Stimulated activated naive CD4-positive, alpha-beta T cell treated with Interleukin-2 at 50 U/mL for 16 hours (primary cell): ENCODE results near the gene SLAMF1.

Experiments used
- DNase-seq: peaks from one replicate; lab custom pipeline; 2025; lab: John Stamatoyannopoulos, UW

Gene SLAMF1

DNA sequence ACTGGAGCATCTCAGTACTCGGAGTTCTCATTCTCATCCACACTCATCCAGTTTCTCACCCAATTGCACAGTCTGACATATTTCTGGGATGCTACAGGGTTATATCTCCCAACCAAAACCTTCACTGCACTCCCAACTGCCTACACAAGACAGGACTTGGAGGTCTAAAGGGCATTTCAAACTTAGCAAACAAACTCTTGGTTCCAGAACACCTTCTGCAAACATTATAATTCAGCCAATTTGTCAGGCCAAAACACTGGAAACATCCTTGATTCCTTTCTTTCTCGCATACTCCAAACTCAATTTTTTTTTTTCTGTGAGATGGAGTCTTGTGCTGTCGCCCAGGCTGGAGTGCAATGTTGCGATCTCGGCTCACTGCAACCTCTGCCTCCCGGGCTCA, 7.9 kb downstream of the SLAMF1 start:
- no peak for DNase-seq

DNA sequence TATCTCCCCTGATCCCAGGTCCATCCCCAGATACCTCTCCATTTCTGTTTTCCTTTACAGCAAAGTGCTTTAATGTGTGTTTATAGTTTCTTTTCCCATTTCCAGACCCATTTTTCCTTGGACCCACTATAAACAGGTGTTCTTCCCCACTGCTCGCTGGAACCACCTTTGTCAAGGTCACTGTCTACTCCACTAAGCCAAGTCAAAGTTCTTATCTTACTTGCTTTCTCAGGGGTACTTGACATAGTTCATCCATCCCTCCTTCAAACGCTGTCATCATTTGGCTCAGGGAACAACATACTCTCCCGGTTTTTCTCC, 8.3 kb downstream of the SLAMF1 start:
- no peak for DNase-seq

DNA sequence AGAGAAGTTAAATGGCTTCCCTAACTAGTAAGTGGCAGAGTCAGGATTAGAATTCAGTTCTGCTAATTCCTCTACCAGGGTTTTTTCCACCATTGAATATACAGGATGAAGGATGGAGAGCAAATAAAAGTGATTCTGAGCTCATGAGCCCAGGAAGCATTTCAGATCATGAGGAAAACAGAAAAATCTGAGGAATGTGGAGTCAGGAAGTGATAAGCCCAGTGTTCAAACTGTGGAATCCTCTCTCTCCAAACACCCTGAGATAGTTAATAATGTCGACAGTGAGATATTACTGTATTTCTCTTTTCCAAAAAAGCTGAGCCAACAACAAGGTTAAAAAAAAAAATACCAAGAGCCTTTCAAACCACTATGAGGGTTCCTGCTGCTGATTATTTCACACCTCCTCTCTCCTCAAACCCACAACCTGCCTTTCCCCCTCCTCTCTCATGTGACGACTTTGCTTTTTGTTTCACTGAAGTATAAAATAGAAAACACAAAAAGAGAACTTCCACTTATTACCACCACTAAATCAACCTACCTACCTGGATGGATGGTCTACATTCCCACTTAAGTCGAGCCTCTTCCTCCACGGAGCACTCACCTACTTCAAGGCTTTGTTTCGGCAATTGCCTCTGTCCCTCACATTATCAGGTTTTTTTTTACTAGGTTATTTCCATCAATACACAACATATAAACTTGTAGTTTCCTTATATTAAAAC, 8.9 kb downstream of the SLAMF1 start:
- DNase-seq: peak; percentile 54

DNA sequence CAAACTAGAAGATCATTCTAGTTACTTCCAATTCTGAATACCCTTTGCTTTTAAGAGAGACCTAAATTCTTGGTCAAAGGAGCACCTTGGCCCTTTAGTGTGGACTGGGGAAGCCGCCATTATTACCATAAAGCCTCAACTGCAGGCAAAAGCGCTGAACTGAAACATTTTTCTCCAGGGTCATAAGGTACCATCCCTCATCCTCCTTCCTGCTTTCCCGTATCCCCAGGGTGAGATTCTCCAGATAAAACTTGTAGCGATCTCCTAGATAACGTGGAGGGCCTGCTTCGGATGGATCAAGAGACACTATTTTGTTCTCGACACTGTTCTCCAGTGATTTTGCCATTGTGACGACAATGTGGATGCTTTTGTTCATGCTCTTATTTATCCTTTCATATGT, 9.8 kb downstream of the SLAMF1 start:
- DNase-seq: no peak

DNA sequence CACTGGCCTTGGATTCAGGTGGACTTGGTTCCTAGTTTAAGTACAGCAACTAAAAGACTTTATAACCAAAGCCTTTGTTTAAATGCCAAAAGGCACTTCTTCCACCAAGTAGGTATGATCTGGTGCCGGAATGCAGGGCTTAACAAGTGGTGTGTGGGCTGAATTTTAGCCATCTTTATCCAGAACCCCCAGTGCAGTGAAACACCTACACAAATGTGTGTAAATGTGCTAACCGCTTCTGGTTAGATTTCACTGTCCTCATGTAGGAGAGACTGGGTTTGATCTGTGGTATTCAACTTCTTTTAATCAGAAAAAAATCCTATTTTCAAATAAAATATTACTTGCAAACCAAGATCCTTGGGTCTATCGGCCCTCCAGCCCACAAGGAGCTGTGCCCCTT, 10.3 kb downstream of the SLAMF1 start:
- DNase-seq: no peak

DNA sequence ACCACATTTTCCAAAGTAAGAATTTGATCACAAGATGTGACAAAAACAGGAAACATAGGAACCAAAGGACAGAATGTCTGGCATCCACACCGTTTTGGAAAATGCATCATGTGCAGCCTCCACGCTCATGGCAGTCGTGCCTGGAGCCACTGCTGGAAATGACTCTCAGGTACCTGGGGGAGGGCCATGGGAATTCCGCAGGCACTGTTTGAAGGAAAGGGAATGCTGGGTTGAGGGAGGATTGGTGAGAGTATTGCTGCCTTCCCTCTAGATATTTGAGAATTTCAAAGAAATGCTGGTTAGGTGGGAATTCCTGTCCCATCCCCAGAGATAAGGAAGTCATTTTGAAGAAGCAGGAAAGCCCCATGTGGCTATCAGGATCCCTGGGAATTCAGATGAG, 10.8 kb downstream of the SLAMF1 start:
- DNase-seq: no peak

DNA sequence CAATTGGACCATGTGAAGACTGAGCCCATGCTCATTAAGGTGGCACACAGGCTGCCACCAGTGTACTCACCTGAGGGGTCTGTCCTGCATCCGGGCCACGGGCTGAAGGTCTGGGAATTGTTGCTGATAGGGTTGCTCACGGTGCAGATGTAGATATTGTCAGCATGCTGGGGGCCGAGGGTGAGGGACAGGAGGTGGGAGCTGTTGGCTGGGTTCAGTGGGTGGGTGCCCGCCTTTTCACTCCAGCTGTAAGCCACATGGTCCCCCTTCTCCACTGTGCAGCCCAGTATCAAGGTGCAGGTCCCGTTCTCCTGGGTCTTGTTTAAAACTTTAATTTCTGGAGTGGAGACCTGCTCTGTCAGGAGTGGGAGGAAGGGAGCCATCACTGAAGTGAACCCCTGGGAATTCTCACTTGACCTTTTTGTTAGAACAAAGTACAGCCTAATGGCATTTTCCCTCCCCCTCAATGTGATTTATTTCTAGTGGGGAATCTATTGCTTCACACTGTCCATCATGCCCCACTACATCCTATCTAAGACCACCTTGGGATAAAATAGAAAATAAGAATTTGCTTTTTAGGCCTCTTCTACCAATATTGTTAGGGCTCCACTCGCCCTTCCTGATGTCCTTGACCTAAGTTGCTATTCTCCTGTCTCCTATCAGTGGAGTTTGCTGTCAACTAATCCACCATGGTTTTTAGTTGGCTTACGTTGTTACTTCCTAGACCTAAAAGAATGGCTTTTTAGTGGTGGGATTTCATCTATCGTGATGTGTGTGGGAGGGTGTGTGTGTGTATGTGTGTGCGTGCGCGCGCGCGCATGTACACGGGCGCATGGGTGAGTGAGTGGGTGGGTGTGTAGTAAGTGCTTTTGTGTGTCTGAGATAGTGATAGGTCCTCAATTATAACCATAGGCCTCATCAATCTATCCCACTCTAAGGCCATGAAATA, 12.0 kb downstream of the SLAMF1 start:
- no peak for DNase-seq

DNA sequence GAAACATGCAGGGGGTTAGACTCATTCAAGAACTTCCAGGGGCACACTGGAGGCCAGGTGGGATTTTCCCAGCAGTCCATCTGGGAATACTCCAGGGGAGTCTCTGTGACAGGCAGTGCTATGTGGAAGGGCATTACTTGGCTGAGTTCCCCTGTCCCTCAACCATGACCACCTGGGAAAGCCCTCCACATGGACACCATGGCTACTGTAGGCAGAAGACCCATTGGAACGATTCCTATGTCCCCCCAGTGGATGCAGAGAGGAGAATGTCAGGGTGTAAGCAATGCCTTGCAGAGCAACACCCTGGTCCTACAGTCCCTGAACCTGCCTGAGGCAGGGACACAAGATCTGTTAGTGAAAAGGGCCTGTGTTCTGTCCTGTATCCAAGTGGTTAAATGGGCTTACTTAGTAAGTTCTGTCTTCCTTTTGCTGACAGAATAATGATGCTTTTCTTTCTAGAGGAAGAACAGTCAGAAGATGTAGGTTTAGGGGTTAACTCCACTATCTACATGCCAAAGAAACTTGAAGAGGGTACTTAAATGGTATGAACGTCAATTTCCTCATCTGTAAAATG, 13.4 kb downstream of the SLAMF1 start:
- DNase-seq: no peak

DNA sequence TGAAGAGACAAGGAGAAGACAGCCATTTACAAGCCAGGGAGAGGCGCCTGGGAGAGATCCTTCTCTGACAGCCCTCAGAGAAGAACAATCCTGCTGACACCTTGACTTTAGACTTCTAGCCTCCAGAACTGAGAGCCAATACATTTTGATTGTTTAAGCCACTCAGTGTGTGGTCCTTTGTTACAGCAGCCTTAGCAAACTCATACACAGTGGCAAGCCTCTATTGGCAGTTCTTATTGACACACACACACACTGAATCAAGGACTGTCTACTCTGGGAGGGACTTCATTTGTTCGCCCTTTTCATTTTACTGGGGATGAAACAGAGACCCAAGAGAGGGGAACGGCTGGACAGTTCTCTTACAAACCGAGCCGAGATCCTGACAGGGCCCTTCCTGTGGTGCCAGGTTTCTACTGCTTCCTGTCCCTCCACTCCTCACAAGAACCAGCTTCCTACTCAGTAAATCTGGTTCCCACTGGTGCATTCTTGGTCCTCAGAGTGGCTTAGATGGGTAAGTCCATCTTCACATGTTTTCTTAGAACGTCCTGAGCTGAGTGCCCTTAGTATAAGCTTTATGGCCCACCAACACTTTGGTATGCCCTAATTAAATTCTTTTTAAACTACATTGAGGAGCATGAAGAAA, 14.7 kb downstream of the SLAMF1 start:
- no peak for DNase-seq

DNA sequence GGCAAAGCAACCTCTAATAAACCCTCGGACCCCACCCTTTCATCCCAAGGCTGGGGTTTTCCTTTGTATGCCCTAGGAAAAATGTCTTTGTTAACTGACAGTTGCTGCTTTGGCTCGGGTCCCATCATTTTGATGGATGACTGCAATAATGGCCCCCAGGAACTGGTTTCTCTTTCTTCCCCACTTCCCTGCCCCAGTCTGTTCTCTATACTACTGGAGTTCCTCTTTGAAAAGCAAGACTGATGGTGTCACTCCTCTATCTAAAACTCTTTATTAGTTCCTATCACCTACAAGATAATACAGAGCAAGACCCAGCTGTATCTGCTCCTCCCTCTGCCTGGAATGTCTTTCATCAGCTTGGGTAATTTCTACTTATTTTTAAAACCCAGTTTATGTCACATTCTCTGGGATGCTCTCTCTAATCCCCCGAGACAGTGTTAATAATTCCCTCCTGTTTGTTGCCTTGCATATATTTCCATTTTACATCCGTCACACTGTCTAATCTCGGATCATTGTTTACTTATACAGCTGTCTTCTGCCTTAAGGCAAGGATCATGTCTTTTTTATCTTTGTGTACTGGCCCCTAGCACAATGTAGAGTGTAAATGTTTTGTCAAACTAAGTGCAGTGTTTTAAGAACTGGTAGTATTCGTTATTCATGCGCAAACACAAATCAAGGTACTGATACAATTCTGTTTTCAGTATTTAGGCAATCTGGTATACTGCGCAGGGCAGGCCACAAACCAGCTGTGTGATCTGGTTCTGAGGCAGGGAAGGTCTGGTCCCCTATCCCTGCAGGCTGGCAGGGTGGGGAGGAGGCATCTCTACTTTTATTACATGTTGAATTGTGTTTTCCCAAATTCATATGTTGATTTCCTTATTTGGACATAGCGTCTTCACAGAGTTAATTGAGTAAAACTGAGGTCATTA, 16.1 kb downstream of the SLAMF1 start:
- DNase-seq: no peak

DNA sequence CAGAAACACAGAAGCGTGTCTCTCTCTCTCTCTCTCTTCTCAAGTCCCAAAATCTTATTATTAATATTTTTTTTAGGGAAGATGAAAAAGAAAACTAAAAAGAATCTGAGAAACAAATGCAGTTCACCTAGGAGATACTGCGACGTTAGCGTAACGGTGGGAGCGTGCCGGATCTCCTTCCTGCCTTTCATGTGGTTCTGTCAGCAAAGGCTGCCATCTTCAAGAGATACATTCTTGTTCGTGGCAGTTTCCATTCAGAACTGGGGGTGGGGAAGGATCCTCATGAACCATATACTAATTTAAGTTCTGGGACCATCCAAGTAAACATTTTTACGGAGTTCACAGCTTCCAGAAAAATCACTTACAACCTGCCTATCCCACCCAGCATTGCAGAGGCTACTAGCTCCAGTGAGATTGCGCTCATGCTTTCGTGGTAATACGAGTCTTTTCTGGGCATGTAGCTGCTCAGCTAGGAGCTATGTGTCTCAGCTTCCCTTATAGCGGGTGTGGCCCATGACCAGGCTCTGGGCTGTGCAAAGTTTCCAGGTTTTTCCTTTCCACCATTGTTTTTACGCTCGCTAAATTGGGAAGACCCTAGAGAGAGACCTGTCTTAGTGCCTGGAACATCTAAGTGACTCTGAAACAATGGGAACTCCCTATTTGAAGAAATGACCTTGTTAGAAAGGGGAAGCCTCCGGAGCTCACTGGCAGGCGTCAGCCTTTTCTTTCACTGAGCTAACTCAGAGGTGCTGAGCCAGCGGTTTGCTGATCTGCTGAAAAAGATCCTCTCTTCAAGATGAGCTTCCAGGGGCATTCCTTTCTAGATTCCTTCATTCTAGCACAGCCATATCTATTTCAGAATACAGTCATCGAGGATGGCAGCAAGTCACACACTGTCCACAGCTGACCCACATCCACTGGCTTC, 17.3 kb downstream of the SLAMF1 start:
- DNase-seq: peak; percentile 43

DNA sequence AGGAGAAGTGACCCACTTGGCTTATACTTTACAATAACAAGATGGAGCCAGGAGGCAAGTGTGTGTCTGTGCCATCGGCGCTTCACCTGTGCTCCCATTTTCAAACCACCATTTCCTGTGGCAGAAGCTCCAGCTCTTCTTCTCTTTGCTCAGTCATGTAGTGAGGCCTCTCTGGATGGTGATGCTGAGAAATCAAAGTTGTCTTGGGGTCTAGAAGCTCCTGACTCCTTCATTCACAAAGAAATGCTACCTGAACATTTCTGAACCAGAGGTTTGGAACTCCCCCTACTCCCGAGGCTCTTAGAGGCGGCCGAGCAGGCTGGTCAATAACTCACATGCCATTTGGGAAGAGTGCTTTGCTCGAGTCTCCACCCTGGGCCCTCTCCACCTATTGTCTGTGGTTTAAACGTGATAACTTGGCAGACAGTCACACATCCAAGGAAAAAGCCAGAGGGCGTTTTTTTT, 18.0 kb downstream of the SLAMF1 start:
- no peak for DNase-seq

DNA sequence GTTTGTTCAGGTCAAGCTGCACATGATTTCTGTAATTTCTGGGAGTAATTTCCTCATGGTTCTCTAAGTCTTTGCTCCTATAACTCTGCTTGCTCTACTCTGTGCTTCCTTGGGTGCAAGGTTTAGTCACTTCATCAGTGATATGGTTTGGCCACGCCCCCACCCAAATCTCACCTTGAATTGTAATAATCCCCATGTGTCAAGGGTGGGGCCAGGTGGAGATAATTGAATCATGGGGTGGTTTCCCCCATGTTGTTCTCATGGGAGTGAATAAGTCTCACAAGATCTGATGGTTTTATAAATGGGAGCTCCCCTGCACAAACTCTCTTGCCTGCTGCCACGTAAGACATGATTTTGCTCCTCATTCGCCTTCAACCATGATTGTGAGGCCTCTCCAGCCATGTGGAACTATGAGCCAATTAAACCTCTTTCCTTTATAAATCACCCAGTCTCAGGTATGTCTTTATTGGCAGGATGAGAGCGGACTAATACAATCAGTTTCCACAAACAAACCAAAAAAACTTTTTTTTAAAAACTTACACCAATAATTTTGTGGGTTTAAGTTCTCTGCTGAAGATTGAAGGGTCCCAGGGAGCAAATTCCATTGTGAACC, 19.1 kb downstream of the SLAMF1 start:
- peak; percentile 64 for DNase-seq

DNA sequence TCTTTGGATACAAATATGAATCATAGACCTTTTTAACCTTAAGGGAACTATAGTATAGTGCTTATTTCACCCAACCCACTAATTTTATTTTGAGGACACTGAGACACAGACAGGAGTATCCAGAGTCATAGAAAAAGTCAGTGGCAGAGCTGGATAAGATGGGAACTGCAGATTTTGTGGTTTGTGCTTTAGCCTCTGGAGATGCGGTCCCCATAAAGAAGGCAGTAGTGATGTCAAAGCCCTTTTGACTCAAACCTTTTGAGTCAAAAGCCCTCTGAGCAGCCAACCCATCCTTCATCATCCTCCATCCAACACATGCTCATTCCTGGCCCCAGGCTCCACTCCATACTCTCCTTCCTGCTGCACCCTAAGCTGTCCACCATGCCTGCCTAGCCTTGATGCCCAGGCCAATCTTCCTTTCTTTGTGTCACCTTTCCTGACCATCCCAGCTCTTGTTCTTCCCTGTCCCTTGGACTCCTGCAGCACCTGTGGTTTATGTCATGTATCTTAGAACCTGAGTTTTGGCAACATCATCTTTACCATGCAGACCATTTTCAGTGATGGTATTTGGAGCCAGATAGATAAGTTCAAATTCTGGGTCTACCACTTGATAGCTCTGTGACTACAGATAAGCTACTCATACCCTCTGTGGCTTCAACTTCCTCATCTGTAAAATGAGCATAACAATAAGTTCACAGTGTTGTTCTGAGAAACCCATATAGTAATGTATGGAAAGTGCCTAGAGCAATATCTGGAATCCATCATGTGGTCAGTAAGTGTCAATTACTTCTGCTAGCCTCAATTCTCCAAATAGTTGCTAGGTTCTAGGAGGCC, 20.1 kb downstream of the SLAMF1 start:
- no peak for DNase-seq

DNA sequence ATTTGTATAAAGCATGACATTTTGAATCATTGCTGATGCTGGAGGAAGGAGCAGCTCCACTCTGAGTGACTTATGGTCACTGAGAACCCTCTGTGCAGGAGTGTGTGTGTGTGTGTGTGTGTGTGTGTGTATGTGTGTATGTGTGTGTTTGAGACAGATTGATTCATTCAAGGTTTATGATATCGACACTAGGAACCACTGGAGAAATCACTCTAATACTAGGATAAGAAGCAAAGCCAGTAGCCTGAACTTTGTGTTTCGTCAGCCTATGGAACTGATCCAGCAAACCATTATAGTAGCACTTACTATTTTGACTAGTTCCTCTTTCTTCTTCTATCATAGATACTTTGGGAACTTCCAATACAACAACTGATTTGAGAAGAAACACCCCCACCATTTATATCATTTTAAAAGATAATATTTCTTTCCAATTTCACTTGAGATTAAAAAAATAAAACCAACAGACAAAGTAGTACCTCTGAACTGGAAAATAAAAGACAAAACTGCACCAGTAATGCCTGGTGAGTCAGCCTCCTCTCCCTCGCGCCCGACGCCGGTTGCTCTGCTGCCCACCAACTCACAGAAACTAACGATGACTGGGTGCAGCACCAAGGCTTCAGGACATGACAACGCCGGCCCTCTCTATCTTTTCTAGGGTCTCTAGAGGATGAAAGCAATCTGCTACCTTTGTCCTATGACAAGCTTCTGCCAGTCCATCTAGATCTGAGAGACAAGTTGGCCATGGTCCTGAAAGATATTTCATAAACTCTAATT, 20.9 kb downstream of the SLAMF1 start:
- peak; percentile 72 for DNase-seq

DNA sequence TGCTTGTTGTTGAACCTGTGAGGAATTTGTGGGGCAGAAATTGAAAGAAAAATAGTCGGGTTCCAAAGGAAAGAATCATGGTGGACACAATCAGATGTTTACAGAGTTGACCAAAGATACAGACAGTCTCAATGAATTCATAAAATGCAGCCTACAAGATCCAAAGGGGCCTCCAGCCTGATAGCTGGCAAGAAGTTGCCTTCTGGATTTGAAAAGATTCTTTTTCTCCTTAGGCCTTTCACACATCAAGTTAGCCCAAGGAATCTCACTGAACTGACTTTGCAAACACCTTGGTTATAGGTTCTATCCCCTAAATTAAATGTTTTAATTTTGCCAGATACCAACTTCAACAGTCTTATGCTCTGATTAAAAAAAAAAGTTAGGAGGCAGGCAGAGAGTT, 21.5 kb downstream of the SLAMF1 start:
- no peak for DNase-seq

DNA sequence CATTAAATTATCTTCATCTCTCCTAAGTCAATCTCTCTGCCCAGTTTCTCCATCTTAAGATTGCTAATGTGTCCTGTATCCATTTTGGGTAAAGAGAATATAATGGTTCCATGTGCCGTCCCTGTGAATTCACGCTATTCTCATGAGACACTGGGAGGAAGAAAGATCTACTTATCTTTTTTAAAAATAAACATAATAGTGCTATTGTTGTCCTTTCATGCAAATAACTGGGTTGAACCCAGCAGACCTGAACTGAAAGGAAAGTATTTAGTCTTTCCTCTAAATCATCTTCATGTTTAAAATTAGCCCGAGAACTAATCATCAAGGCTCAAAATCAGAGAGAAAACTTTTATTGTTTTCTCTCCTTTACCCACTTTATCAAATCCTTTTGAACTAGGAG, 22.4 kb downstream of the SLAMF1 start:
- DNase-seq: no peak

DNA sequence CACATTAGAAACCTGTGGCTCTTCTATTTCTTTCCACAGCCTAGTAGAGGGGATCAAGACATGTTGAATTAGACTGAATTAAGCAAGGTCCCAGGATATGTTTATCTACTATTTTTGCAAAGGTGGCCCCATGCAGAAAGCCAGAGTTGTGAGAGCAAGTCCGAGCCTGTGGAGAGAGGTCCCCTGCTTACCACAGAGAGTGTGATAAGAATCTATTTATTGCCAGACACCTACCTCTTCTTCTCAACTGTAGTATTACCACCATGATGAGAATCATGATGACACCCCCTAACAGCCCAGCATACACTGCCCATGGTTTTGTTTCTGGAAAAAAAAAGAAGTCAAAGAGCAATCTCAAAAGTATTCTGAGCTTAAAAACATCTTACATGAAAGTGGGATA, 23.0 kb downstream of the SLAMF1 start:
- DNase-seq: no peak
